GM19328 (cell line): ENCODE data around the gene TUBGCP5.

ENCODE experiments used
- ATAC-seq: cut with Tn5 transposase; IDR thresholded peaks from one replicate; pipeline ENCODE4 v1.9.1; 2021; ENCODE audit warnings: mild to moderate bottlenecking, moderate library complexity; ENCODE audit not compliant: unreplicated experiment

TUBGCP5 gene

DNA sequence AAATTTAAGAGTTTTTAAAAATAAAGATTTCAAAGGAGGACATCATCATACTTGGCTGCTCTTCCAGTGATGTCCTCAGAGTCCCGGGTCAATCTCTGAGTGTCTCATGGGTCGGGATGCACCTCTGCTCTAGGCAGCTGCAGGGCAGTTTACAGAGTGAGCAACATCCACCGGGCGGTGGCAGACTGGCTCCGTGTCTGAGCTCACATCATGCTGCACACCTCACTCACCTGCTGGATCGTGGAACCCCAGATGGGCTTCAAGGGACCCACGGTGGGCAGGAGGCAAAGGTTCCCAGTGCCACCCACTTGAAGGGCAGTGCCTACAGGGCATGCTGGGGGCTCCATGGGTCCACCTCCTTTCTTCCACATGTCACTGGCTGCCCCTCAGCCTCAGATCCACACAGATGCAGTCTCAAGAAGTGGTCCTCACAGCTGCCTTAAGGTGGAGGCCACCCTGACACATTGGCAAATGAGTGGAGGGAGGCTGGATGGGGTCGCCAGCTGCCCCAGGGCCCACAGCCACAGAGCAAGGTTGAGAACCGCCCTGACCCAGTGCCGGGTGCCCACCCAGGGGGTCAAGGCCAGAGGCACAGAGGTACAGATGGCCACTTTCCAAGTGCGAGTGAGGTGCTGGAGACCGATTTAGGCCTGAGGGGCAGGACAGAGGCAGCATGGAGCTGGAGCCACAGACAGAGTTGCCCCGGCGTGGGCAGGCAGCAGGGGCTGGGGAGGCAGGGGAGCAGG lies 84.4 kb downstream of the TUBGCP5 start:
- no peak for ATAC-seq

DNA sequence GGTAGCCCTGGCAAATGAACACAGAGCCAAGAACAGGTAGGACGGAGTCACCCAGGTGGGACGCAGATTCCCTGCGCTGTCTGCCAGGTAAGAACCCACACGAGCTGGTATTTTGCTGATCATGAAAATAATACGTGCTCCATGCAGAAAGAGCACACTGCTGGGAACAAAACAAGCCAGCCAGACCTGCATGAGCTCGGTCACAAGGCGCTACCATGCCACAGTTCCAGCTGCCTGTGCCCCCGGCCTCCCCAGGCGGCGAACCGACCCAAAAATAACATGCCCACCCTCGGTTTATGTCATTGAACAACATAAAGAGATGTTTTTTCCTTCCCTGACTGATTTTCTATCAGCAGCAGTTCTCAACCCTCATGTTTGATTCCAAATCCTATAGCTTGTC lies 85.0 kb downstream of the TUBGCP5 start:
- ATAC-seq, result no peak

GRCh38 chr15:22952796-22953579 lies 86.4 kb downstream of the TUBGCP5 start:
- ATAC-seq, result no peak

DNA sequence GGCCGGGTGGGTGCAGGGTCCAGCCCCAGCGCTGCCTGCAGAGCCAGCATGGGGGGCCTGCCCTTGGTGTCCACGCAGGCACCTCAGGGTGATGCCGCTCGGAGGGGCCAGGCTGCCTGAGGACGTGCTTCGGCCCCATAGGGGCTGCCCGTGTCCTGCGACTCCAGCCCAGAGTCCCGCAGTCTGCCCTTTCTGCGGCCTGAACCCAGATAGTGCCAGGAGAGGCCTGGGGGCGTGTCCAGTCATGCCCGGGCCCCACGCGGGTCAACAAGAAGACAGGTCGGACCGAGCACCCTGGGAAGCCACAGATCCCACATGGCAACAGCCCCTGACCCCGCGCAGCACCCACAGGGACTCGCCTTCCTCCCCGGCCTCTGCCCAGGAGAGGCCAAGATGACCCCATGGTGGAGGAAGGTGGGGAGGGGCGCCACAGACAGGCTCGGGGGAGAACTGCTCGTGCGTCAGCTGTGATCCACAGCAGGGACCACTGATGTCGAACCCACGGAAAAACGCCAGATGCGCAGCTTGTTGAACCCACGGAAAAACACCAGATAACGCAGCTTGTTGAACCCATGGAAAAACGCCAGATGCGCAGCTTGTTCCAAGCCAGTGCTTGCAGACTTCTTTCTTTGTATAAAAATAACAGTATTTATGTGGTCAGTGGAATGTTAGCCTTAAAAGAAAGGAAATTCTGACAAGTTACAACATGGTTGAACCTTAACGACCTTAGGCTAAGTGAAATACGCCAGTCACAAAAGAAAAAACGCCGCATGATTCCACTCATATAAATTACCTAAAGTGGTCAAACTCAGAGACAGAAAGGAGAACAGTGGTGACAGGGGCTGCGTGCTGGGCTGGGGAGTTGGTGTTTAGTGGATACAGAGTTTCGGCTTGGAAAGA lies 87.7 kb downstream of the TUBGCP5 start:
- ATAC-seq, result no peak

DNA sequence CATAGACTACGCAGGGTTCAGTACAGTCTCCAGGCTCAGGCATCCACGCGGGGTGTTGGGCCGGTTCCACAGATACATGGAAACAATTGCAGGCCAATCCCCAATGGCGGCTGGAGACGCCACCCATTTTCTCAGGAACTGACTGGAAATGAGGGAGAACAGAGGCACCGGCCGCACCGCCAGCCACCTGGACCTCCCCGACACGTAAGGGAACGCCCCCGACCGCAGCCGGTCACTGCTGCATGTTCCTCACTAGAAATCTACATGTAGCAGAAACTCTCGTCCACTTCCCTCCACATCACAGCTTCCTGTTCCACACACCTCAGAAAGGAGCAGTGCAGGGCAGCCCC lies 88.4 kb downstream of the TUBGCP5 start:
- ATAC-seq, result no peak

- ATAC-seq, result no peak
Measured at GRCh38 chr15:22950256-22950990, 88.9 kb downstream of the TUBGCP5 start.
